Measurements from ENCODE around the gene SLC25A21.

DNA sequence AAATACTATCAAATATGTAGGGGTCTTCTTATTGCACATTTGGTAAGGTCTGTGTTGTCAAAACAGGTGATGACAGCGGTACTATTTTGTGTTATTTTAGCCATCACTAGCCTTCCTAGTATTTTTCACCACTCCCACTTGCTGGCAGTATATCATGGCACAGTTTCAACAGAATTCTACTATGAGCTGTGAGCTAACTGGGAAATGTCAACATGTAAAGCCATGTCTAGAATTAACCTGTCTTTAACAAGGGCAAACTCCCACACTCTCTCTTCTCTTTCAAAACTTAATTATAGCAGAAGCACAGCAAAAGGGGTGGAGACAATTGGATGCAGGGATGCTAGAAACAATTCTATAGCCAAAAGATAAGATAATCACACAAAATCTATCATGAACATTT is 257.3 kb downstream of the SLC25A21 start:
- TF ChIP-seq ZNF302 (tag by site-specific recombination; IDR thresholded peaks at IDR 0.05; ENCODE audit: low read depth) (no peak), ZNF76 (tag by site-specific recombination; IDR thresholded peaks at IDR 0.05; ENCODE audit: borderline replicate concordance, low read depth) (no peak), REST (tag by site-specific recombination; IDR thresholded peaks at IDR 0.05) (no peak), ZFP3 (tag by site-specific recombination; IDR thresholded peaks at IDR 0.05; ENCODE audit: low read depth) (no peak), ZBTB26 (tag by site-specific recombination; optimal IDR thresholded peaks at IDR 0.05) (no peak), ZNF239 (tag by site-specific recombination; IDR thresholded peaks at IDR 0.05) (no peak), ZBTB1 (tag by site-specific recombination; IDR thresholded peaks at IDR 0.05) (no peak), MZF1 (tag by site-specific recombination; IDR thresholded peaks at IDR 0.05; ENCODE audit: borderline replicate concordance) (no peak), ELK4 (IDR thresholded peaks at IDR 0.05; ENCODE audit: borderline replicate concordance, low read depth, low read length) (no peak)
- TF ChIP-seq, protein P1, sequence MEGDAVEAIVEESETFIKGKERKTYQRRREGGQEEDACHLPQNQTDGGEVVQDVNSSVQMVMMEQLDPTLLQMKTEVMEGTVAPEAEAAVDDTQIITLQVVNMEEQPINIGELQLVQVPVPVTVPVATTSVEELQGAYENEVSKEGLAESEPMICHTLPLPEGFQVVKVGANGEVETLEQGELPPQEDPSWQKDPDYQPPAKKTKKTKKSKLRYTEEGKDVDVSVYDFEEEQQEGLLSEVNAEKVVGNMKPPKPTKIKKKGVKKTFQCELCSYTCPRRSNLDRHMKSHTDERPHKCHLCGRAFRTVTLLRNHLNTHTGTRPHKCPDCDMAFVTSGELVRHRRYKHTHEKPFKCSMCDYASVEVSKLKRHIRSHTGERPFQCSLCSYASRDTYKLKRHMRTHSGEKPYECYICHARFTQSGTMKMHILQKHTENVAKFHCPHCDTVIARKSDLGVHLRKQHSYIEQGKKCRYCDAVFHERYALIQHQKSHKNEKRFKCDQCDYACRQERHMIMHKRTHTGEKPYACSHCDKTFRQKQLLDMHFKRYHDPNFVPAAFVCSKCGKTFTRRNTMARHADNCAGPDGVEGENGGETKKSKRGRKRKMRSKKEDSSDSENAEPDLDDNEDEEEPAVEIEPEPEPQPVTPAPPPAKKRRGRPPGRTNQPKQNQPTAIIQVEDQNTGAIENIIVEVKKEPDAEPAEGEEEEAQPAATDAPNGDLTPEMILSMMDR (tag by site-specific recombination; IDR thresholded peaks at IDR 0.05) = no peak
